GM19099 (cell line): Measurements from ENCODE around the gene FAM120A.

Experiments used
- POLR2A ChIP-seq: IDR thresholded peaks from 3 replicates; pipeline ENCODE4 v1.6.1; 2011; ENCODE audit warnings: low read depth; ENCODE audit not compliant: insufficient read length; ENCODE audit errors: extremely low read depth

FAM120A gene

GRCh38 chr9:93461414-93461743 lies 9.9 kb downstream of the FAM120A start:
- TF ChIP-seq POLR2A = no peak

- no peak for TF ChIP-seq POLR2A
These were observed 10.3 kb downstream of the FAM120A start for GRCh38 chr9:93461821-93462220.

GRCh38 chr9:93463638-93464248 lies 12.3 kb downstream of the FAM120A start:
- no peak for TF ChIP-seq POLR2A

GRCh38 chr9:93464395-93464794 lies 12.9 kb downstream of the FAM120A start:
- TF ChIP-seq POLR2A = no peak

GRCh38 chr9:93464876-93465275 lies 13.4 kb downstream of the FAM120A start:
- no peak for TF ChIP-seq POLR2A

GRCh38 chr9:93465855-93466254 lies 14.4 kb downstream of the FAM120A start:
- TF ChIP-seq POLR2A = no peak

- TF ChIP-seq POLR2A = no peak
These were observed 15.1 kb downstream of the FAM120A start for GRCh38 chr9:93466416-93467061.

- no peak for TF ChIP-seq POLR2A
These were observed 15.6 kb downstream of the FAM120A start for GRCh38 chr9:93467062-93467416.

GRCh38 chr9:93467462-93467861 lies 16.0 kb downstream of the FAM120A start:
- TF ChIP-seq POLR2A = no peak

GRCh38 chr9:93468763-93469456 lies 17.4 kb downstream of the FAM120A start:
- no peak for TF ChIP-seq POLR2A

- no peak for TF ChIP-seq POLR2A
These were observed 18.9 kb downstream of the FAM120A start for GRCh38 chr9:93470391-93470790.

- no peak for TF ChIP-seq POLR2A
These were observed 19.6 kb downstream of the FAM120A start for GRCh38 chr9:93471124-93471523.

GRCh38 chr9:93473411-93473810 lies 21.9 kb downstream of the FAM120A start:
- TF ChIP-seq POLR2A = no peak

GRCh38 chr9:93475108-93475507 lies 23.6 kb downstream of the FAM120A start:
- no peak for TF ChIP-seq POLR2A

- no peak for TF ChIP-seq POLR2A
These were observed 24.4 kb downstream of the FAM120A start for GRCh38 chr9:93475856-93476255.

- no peak for TF ChIP-seq POLR2A
These were observed 25.4 kb downstream of the FAM120A start for GRCh38 chr9:93476924-93477323.

GRCh38 chr9:93477397-93477796 lies 25.9 kb downstream of the FAM120A start:
- no peak for TF ChIP-seq POLR2A

GRCh38 chr9:93479726-93480125 lies 28.2 kb downstream of the FAM120A start:
- no peak for TF ChIP-seq POLR2A
